Kidney epithelial cell (primary cell): ENCODE data around the gene TIMM10. TPM values are rescaled to one million over a fixed set of nuclear protein-coding genes. Genes with fewer than 3 reads are reported as not detected.

Experiments
- DNase-seq: peaks from one replicate; pipeline ENCODE4 v3.0.0-alpha.2; 2010; ENCODE audit warnings: low read depth
- H3K27me3 ChIP-seq: 2 replicates; pipeline ENCODE4 v1.6.0; 2011; ENCODE audit warnings: low read length; ENCODE audit not compliant: control insufficient read depth, insufficient read depth
- H3K36me3 ChIP-seq: 2 replicates; pipeline ENCODE4 v1.5.1; 2011; ENCODE audit warnings: low read length; ENCODE audit not compliant: control insufficient read depth, insufficient read depth
- H3K4me3 ChIP-seq: 2 replicates; pipeline ENCODE4 v1.5.1; 2011; ENCODE audit warnings: low read depth, mild to moderate bottlenecking, control low read depth, low read length
- CTCF ChIP-seq: IDR thresholded peaks from 2 replicates; pipeline ENCODE4 v1.5.1; 2011; ENCODE audit warnings: mild to moderate bottlenecking, moderate library complexity, low read length, control low read depth, inconsistent platforms; ENCODE audit not compliant: insufficient read depth, poor library complexity, severe bottlenecking
- total RNA-seq: library from RNA; depleted of rRNA; stranded (reverse); fragments of >200 nt; gene quantifications from 2 replicates; pipeline ENCODE4 v1.2.3, GENCODE V29; 2015

The TIMM10 gene
- total RNA-seq, 1 donor from 2014 or later: 66.4 TPM

GRCh38 chr11:57523419-57523818 is 7.1 kb downstream of the TIMM10 start:
- no peak overlapping the region for H3K4me3 ChIP-seq
- H3K36me3 ChIP-seq: no peaks in the 10 kb centered on the region
- TF ChIP-seq CTCF: no peak
- no peaks in the 10 kb centered on the region for H3K27me3 ChIP-seq
- no peak for DNase-seq

- Histone ChIP-seq H3K36me3 (no peaks in the 10 kb centered on the region), H3K27me3 (no peaks in the 10 kb centered on the region), H3K4me3 (no peak overlapping the region)
- DNase-seq: no peak
- TF ChIP-seq CTCF: no peak
These were observed 9.4 kb downstream of the TIMM10 start for GRCh38 chr11:57521116-57521515.

- H3K4me3 ChIP-seq: peak overlapping the region; percentile 56
- TF ChIP-seq CTCF: no peak
- no peak for DNase-seq
- H3K27me3 ChIP-seq: no peaks in the 10 kb centered on the region
- H3K36me3 ChIP-seq: no peaks in the 10 kb centered on the region
These were observed 14.5 kb downstream of the TIMM10 start for GRCh38 chr11:57516061-57516443.

- no peak for TF ChIP-seq CTCF
- no peaks in the 10 kb centered on the region for H3K36me3 ChIP-seq
- no peaks in the 10 kb centered on the region for H3K27me3 ChIP-seq
- DNase-seq: no peak
- H3K4me3 ChIP-seq: peak within 1 kb of the TSS; percentile 56
These were observed 15.1 kb downstream of the TIMM10 start, which contains the start of gene SLC43A1 for GRCh38 chr11:57515332-57516060. SLC43A1 (minus strand) TSS chr11:57515702; CDS start chr11:57514111, 1,591 bp downstream.

- TF ChIP-seq CTCF: no peak
- Histone ChIP-seq H3K36me3 (no peaks in the 10 kb centered on the region), H3K4me3 (peak overlapping the region; percentile 56), H3K27me3 (no peaks in the 10 kb centered on the region)
- no peak for DNase-seq
These were observed 15.8 kb downstream of the TIMM10 start for GRCh38 chr11:57514538-57515331.
